ENCODE measurements around the gene TUBA3D.
"Not testable (repeated sequence)": the region's sequence is repeated elsewhere in the genome, so short reads cannot be mapped to it uniquely, and the experiment has no call there.

The TUBA3D gene

GRCh38 chr2:131516011-131516410 lies 40.1 kb downstream of the TUBA3D start:
- no peak for DNase-seq

GRCh38 chr2:131516621-131517020 lies 40.7 kb downstream of the TUBA3D start:
- DNase-seq = not testable (repeated sequence)

GRCh38 chr2:131517106-131517831 lies 41.4 kb downstream of the TUBA3D start:
- DNase-seq = no peak

DNA sequence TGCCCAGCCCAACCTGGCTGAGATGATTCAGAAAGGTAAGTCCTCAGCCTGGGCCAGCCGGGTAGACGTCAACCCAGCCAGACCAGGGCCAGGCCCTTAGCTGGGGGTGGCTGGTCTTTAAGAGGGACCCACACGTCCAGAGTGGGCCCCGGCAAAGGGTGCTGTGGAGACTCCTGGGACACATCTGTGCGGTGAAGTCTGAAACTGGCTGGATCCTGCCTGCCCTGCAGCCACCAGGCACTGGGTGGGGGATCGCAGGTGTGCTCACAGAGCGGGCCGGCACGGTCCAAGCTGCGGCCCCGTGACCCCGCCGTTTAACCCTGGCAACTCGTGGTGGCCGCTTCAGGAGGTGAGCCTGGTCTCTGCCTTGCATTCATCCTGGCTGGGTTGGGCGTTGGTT lies 41.9 kb downstream of the TUBA3D start:
- not testable (repeated sequence) for DNase-seq

DNA sequence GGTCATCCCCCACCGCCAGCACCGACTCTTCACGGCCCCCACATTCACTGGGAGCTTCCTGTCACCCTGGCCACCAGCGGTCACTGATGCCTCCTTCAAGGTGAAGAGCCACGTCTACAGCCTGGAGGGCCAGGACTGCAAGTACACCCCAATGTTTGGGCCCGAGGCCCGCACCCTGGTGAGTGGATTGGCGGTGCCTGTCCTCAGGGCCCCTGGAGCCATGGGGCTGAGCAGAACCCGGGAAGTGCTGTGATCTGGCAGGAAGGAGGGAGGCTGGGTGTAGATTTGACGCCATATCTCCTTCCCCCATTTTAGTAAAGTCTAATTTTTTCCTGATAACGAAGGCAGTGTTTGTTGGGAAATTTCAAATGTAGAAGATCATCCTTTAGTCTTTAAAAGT lies 42.6 kb downstream of the TUBA3D start:
- DNase-seq = not testable (repeated sequence)

- no peak for DNase-seq
Observed at GRCh38 chr2:131519466-131519865, 43.5 kb downstream of the TUBA3D start.

DNA sequence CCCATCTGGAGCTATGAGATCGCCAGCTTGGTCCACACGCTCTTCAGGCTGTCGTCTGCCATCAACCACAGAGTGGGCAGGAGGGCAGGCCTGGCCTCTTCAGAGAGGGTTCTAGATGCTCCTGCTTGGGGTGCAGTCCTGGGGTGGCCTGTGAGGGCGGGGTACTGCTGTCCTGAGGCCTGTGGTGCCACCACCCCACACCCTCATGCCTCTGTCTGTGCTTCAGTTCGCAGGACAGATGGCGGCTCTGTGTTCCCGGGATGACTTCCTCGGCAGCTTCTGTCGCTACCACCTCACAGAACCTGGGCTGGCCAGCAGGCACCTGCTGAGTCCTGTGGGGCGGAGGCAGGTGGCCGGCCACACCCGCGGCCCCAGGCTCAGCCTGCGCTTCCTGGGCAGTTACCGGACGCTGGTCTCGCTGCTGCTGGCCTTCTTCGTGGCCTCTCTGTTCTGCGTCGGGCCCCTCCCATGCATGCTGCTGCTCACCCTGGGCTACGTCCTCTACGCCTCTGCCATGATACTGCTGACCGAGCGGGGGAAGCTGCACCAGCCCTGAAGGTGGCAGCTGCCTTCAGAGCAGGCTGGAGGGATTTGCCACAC lies 44.1 kb downstream of the TUBA3D start:
- DNase-seq = not testable (repeated sequence)

GRCh38 chr2:131520526-131520925 lies 44.6 kb downstream of the TUBA3D start:
- DNase-seq = no peak

DNA sequence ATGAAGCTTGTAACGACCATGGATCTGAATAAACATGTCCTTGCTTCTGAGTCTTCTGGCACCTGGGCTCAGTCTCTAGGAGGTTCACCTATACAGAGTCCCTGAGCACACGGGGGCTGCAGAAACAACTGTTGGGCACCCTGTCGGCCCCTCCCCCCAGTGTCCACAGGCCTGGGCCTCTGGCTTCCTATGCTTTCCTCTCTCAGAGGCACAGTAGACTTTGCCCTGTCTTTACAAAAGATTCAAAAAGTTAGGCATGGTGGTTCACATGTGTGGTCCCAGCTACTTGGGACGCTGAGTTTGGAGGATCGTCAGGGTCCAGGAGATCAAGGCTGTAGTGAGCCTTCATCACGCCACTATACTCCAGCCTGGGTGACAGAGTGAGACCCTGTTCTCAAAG lies 45.6 kb downstream of the TUBA3D start:
- not testable (repeated sequence) for DNase-seq

GRCh38 chr2:131521961-131522781 lies 46.3 kb downstream of the TUBA3D start:
- no peak for DNase-seq

DNA sequence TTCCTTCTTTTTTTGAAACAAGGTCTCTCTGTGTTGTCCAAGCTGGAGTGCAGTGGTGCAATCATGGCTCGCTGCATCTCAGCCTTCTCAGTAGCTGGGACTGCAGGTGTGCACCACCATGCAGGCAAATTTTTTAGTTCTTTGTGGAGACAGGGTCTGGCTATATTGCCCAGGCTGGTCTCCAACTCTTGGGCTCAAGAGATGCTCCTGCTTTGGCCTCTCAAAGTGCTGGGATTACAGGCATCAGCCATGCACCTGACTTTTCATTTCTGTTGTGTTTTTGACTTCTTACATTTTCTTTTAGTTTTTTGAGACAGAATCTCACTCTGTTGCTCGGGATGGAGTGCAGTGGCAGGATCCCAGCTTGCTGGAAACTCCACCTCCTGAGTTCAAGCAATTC lies 49.3 kb downstream of the TUBA3D start:
- not testable (repeated sequence) for DNase-seq

DNA sequence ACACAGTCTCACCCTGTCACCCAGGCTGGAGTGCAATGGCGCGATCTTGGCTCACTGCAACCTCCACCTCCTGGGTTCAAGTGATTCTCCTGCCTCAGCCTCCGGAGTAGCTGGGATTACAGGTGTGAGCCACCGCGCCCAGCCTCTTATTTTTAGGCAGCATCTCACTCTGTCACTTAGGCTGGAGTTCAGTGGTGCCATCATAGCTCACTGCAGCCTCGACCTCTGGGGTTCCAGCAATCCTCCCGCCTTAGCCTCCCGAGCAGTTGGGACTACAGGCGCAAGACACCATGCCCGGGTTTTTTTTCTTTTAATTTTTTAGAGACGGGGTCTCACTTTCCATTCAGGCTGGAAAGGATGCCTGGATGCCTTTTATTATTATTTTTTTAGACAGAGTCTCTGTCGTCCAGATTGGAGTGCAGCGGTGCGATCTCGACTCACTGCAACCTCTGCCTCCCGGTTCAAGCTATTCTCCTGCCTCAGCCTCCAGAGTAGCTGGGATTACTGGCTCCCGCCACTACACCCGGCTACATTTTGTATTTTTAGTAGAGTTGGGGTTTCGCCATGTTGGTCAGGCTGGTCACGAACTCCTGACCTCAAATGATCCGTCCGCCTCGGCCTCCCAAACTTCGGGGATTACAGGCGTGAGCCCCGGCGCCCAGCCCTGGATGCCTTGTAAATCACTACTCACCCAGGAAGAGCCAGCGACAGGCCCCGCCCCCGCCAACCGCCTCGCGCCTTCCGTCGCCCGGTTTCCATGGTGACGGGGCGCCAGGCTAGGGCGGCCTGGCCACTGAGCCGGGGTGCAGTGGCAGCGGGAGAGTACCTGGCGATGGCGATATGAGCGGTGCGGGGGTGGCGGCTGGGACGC lies 51.4 kb downstream of the TUBA3D start, which contains the start of gene CCDC74A:
CCDC74A (plus strand) TSS at position 758 of the 871 bp plus-strand sequence; CDS start at position 841, 83 bp downstream.
- peak; percentile 3 for DNase-seq

DNA sequence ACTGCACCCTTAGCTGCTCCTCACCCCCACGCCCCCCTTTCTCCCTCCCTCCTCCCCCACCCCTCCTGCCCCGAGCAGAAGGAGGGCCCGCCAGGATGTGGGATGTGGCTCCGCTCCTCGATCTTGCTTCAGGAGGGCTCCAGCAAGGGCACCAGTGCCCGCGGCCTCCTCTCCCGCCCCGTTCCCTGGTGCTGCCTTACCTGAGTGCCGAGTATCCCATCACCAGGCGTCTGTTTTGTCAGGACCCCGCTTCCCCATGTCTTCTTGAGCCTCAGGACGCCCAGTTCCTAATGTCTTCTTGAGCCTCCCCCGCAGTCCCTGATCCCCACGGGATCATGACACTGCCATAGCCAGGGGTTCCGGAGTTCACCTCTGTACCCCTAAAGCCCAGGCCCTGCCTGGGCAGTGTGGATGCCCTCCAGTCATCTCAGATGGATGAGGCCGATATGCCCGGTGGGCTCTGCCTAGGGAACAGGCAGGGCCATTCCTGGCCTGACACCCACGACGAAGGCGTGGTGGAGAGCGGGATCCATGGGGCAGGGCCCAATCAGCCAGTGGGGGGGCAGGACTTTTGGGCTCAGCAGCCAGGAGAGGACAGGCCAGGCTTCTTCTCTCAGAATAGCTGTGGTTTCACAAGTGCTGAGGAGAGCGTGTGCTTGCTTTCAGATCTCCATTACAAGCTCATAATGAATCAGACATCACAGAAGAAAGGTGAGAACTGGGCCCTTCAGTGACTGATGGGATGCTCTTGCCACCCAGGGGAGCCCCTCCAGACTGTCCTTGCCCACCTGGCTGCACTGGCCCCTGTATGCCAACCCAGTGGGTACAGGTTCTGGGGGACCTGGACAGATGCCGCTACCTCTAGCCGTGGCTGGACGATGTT lies 53.3 kb downstream of the TUBA3D start:
- not testable (repeated sequence) for DNase-seq

- DNase-seq = not testable (repeated sequence)
Observed at GRCh38 chr2:131529864-131530445, 54.0 kb downstream of the TUBA3D start.

- DNase-seq = not testable (repeated sequence)
Observed at GRCh38 chr2:131530626-131531344, 54.9 kb downstream of the TUBA3D start.

- not testable (repeated sequence) for DNase-seq
Observed at GRCh38 chr2:131531547-131532185, 55.7 kb downstream of the TUBA3D start.

Data from SIG-M5 (cell line).